Heart right ventricle (tissue), 16 donors: Measurements from ENCODE around the gene SHROOM4. TPM values are rescaled to one million over a fixed set of nuclear protein-coding genes. Genes with fewer than 3 reads are reported as not detected.

Experiments
- ATAC-seq, 8 donors: fragments of 200-7000 bp; cut with Tn5 transposase; one replicate each; pipeline ENCODE4 v1.9.1; 2020; ENCODE audit warnings: mild to moderate bottlenecking in 8 of 8, moderate library complexity in 8 of 8, moderate number of reproducible peaks in 1 of 8
- DNase-seq, 2 donors: peaks; one replicate each; pipeline ENCODE4 v3.0.0-alpha.2; 2020
- H3K27ac ChIP-seq, 10 donors: fragments of 200-600 bp; sonication (generic) in 2 of 10; one replicate each; pipeline versions ENCODE4 v1.5.0 to v1.8.0; 2020 to 2022; ENCODE audit warnings: mild to moderate bottlenecking in 3 of 10
- H3K27me3 ChIP-seq, 7 donors: fragments of 200-600 bp; one replicate each; pipeline ENCODE4 v1.8.0; 2021 to 2022; ENCODE audit warnings: mild to moderate bottlenecking in 2 of 7
- H3K36me3 ChIP-seq, 9 donors: fragments of 200-600 bp; sonication (generic) in 1 of 9; one replicate each; pipeline versions ENCODE4 v1.5.0 to v1.8.0; 2020 to 2022; ENCODE audit warnings: mild to moderate bottlenecking in 2 of 9
- H3K4me1 ChIP-seq, 9 donors: fragments of 200-600 bp; sonication (generic) in 1 of 9; one replicate each; pipeline versions ENCODE4 v1.5.0 to v1.8.0; 2020 to 2022; ENCODE audit warnings: mild to moderate bottlenecking in 4 of 9
- H3K4me3 ChIP-seq, 10 donors: fragments of 200-600 bp; sonication (generic) in 2 of 10; one replicate each; pipeline versions ENCODE4 v1.5.0 to v1.8.0; 2020 to 2022; ENCODE audit warnings: mild to moderate bottlenecking in 7 of 10, moderate library complexity in 2 of 10
- H3K9me3 ChIP-seq, 11 donors: fragments of 200-600 bp in 10 of 11; sonication (generic) in 2 of 11; one replicate each; pipeline versions ENCODE4 v1.5.0 to v1.8.0; 2013 to 2022; ENCODE audit warnings: mild to moderate bottlenecking in 2 of 11, control low read depth in 1 of 11, moderate library complexity in 1 of 11
- CTCF ChIP-seq, 9 donors: fragments of 200-600 bp; sonication (generic) in 2 of 9; IDR thresholded peaks; one replicate each; pipeline versions ENCODE4 v1.5.0 to v1.8.0; 2021 to 2022; ENCODE audit warnings: antibody characterized with exemption in 9 of 9, mild to moderate bottlenecking in 5 of 9, moderate library complexity in 1 of 9
- WGBS, 2 donors: extraction: QIAGEN DNeasy Blood & Tissue Kit; methylation state at CpG; one replicate each; pipeline ENCODE4 v1.1.7; 2013; ENCODE audit warnings: inconsistent platforms in 1 of 2; 5-methylcytosine and 5-hydroxymethylcytosine counted together
- intact Hi-C, 10 donors: fragments of 100-400 bp; cut with DNase I; formaldehyde crosslinking; loops; one replicate each; pipeline versions ENCODE4 v1.11.1 to v1.14.2; 2022
- polyA plus RNA-seq, 2 donors: library from polyadenylated mRNA; stranded (reverse); fragments of 200-250 nt; gene quantifications; one replicate each; pipeline ENCODE4 v1.2.3, GENCODE V29; 2013
- total RNA-seq, 10 donors: library from RNA; stranded (reverse); fragmentation: NEBNext Ultra II Directional in 3 of 10; extraction: Animal tissue kit (Norgen Biotek cat#: 25700) in 3 of 10; gene quantifications; one replicate each; pipeline versions ENCODE4 v1.2.1 to v1.2.4, GENCODE V29; 2021 to 2023
- donor health status: Arrhythmogenic right ventricular cardiomyopathy.
- donor health status: ischemic (EF 13 %, LVEDD 7.1; RV severe dilation, severe dysfunction).
- donor health status: healthy with polysubstance abuse.
- donor health status: DM: no; HTN: yes; CAD: no.
- donor health status: DM: no; HTN: no; CAD: no.
- donor health status: ischemic (EF 25% LVEDD 6.9; RV normal size, moderate dysfunction).
- donor health status: ischemic (EF 25% LVEDD 5.7; RV mildly dilated, moderate dysfunction).
- donor health status: healthy.
- donor health status: DM: yes; HTN: yes; CAD: no.
- donor health status: Ischemic cardiomyopathy.
- donor health status: ischemic (EF 35%, LVEDD 5.7; RV mildly dilated, moderate dysfunction).
- donor health status: nonischemic (EF 11% LVEDD 7.7; RV severe dilation, severe dysfunction).
- donor health status: DM: yes; HTN: yes; CAD: no.
- donor health status: PGD.
- donor health status: ischemic (EF 29% LVEDD 5.4; RV normal size, mild dysfunction).
- donor health status: nonischemic (EF 23%, LVEDD 6.1; RV moderate dilation, normal function).

SHROOM4 gene
- total and polyA plus RNA-seq, 12 donors = 3.6 to 17.9 (median 11.0) TPM

GRCh38 chrX:50617183-50617582, 196.8 kb downstream of the SHROOM4 start:
- peaks cover 0 to 12% (median 0%) of the 10 kb centered on the region in 9 donors for H3K36me3 ChIP-seq
- intact Hi-C loops = no loop called here
- H3K4me3 ChIP-seq = no peak overlapping the region
- ATAC-seq (no peak), DNase-seq (no peak)
- TF ChIP-seq CTCF (IDR thresholded peaks at IDR 0.05) = no peak
- peaks cover 0 to 28% (median 0%) of the 10 kb centered on the region in 7 donors for H3K27me3 ChIP-seq
- H3K27ac ChIP-seq = no peak overlapping the region
- peaks cover 0 to 8% (median 0%) of the 10 kb centered on the region in 9 donors for H3K4me1 ChIP-seq
- no peaks in the 10 kb centered on the region for H3K9me3 ChIP-seq

- peaks cover 0 to 6% (median 0%) of the 10 kb centered on the region in 9 donors for H3K36me3 ChIP-seq
- ATAC-seq = no peak
- TF ChIP-seq CTCF (IDR thresholded peaks at IDR 0.05) = no peak
- WGBS, 2 donors = 72 to 75% methylated on average over 8 of the region's 8 CpGs
- peaks cover 0 to 23% (median 0%) of the 10 kb centered on the region in 7 donors for H3K27me3 ChIP-seq
- H3K4me3 ChIP-seq = no peak overlapping the region
- H3K4me1 ChIP-seq = peaks cover 0 to 8% (median 0%) of the 10 kb centered on the region in 9 donors
- H3K27ac ChIP-seq = no peak overlapping the region
- intact Hi-C loops = no loop called here
- no peak for DNase-seq
- H3K9me3 ChIP-seq = no peaks in the 10 kb centered on the region
Measured at GRCh38 chrX:50615570-50616158, 198.3 kb downstream of the SHROOM4 start.

- TF ChIP-seq CTCF (IDR thresholded peaks at IDR 0.05) = no peak
- no peak overlapping the region for H3K4me3 ChIP-seq
- H3K27me3 ChIP-seq = peaks cover 0 to 19% (median 0%) of the 10 kb centered on the region in 7 donors
- peaks cover 0 to 6% (median 0%) of the 10 kb centered on the region in 9 donors for H3K36me3 ChIP-seq
- WGBS, 2 donors = 66 to 95% methylated on average over 1 of the region's 1 CpG
- DNase-seq (no peak), ATAC-seq (no peak)
- H3K9me3 ChIP-seq = no peaks in the 10 kb centered on the region
- intact Hi-C loops = no loop called here
- peaks cover 0 to 1% (median 0%) of the 10 kb centered on the region in 9 donors for H3K4me1 ChIP-seq
- no peak overlapping the region for H3K27ac ChIP-seq
Measured at GRCh38 chrX:50614460-50614859, 199.5 kb downstream of the SHROOM4 start.

- Histone ChIP-seq H3K27ac (no peak overlapping the region), H3K4me1 (no peaks in the 10 kb centered on the region), H3K27me3 (peaks cover 0 to 19% (median 0%) of the 10 kb centered on the region in 7 donors), H3K36me3 (peaks cover 0 to 6% (median 0%) of the 10 kb centered on the region in 9 donors), H3K4me3 (no peak overlapping the region), H3K9me3 (no peaks in the 10 kb centered on the region)
- TF ChIP-seq CTCF (IDR thresholded peaks at IDR 0.05) = no peak
- WGBS, 2 donors = 61 to 63% methylated on average over 2 of the region's 2 CpGs
- intact Hi-C loops = no loop called here
- no peak for DNase-seq
- ATAC-seq = no peak
Measured at GRCh38 chrX:50613846-50614245, 200.1 kb downstream of the SHROOM4 start.
